ENCODE data around the gene CD48. TPM values are rescaled to one million over a fixed set of nuclear protein-coding genes. Genes with fewer than 3 reads are reported as not detected.
"Not testable (repeated sequence)": the region's sequence is repeated elsewhere in the genome, so short reads cannot be mapped to it uniquely, and the experiment has no call there.

CD48 gene
- polyA plus RNA-seq, 4 donors = 0.66 to 2.6 (median 1.5) TPM

GRCh38 chr1:160658162-160658813, 53.3 kb downstream of the CD48 start:
- DNase-seq (ENCODE audit: low read depth in 4 of 4, low spot score in 2 of 4) = no peak

DNA sequence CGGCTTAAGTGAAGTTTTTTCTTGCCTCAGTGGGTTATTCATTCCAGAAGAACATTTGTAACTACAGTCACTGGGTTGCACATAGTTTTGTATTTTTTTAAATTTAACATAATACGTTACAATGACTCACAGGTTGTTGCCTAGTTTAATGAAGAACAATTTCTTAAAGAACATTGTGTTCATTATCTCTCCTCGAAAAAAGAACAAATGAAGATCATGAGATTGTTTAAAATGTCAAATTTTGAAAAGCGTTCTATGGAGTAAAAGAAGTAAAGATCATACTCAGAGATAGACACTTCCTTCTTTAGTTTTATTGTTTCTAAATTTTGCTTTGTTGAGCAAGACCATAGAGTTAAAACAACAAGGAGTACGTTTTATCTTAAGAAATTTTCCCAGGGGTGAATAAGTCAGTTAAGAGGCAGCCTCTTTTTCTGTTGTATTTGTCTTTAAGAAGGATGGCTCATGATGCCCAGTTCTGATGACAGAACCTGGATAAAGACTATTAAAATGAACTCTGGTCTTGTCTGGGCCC, 54.3 kb downstream of the CD48 start:
- no peak for DNase-seq (ENCODE audit: low read depth in 4 of 4, low spot score in 2 of 4)

- no peak for DNase-seq (ENCODE audit: low read depth in 4 of 4, low spot score in 2 of 4)
Measured at GRCh38 chr1:160656737-160657136, 54.9 kb downstream of the CD48 start.

GRCh38 chr1:160653620-160654016, 58.0 kb downstream of the CD48 start:
- DNase-seq (ENCODE audit: low read depth in 4 of 4, low spot score in 2 of 4) = no peak

- no peak for DNase-seq (ENCODE audit: low read depth in 4 of 4, low spot score in 2 of 4)
Measured at GRCh38 chr1:160652924-160653619, 58.5 kb downstream of the CD48 start.

DNA sequence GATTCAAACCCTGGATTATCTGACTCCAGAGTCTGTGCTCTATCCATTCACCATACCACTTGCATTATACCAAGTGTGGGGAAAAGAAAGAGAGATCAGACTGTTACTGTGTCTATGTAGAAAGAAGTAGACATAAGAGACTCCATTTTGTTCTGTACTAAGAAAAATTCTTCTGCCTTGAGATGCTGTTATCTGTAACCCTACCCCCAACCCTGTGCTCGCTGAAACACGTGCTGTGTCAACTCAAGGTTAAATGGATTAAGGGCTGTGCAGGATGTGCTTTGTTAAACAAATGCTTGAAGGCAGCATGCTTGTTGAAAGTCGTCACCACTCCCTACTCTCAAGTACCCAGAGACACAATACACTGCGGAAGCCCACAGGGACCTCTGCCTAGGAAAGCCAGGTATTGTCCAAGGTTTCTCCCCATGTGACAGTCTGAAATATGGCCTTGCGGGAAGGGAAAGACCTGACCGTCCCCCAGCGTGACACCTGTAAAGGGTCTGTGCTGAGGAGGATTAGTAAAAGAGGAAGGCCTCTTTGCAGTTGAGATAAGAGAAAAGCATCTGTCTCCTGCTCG, 59.5 kb downstream of the CD48 start:
- not testable (repeated sequence) for DNase-seq (ENCODE audit: low read depth in 4 of 4, low spot score in 2 of 4)

GRCh38 chr1:160651433-160652064, 60.1 kb downstream of the CD48 start:
- DNase-seq (ENCODE audit: low read depth in 4 of 4, low spot score in 2 of 4) = no peak

GRCh38 chr1:160647329-160647720, 64.3 kb downstream of the CD48 start:
- DNase-seq (ENCODE audit: low read depth in 4 of 4, low spot score in 2 of 4) = no peak

- no peak for DNase-seq (ENCODE audit: low read depth in 4 of 4, low spot score in 2 of 4)
Measured at GRCh38 chr1:160646711-160647328, 64.8 kb downstream of the CD48 start, which contains the start of gene SLAMF1. SLAMF1 (minus strand) TSS chr1:160647044; CDS start chr1:160646945, 99 bp downstream.

DNA sequence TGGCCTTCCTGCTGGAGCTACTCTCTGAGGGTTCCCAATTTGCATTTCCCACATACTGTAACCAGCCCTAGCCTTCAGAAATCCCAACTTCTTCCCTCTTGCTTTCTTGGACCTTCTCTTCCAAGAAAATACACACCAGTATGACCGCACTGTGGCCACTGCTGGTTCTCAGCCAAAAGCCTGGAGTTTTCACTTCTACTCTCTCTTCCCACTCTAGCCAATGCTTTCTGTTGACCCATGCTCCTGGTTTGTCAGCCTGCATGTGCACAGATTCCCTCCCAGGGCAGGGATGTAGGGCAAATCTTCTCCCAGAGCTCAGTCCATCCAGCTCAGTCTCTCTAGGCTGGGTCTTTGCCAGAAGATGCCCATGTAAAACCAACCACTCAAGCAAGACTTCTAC, 65.4 kb downstream of the CD48 start:
- no peak for DNase-seq (ENCODE audit: low read depth in 4 of 4, low spot score in 2 of 4)

DNA sequence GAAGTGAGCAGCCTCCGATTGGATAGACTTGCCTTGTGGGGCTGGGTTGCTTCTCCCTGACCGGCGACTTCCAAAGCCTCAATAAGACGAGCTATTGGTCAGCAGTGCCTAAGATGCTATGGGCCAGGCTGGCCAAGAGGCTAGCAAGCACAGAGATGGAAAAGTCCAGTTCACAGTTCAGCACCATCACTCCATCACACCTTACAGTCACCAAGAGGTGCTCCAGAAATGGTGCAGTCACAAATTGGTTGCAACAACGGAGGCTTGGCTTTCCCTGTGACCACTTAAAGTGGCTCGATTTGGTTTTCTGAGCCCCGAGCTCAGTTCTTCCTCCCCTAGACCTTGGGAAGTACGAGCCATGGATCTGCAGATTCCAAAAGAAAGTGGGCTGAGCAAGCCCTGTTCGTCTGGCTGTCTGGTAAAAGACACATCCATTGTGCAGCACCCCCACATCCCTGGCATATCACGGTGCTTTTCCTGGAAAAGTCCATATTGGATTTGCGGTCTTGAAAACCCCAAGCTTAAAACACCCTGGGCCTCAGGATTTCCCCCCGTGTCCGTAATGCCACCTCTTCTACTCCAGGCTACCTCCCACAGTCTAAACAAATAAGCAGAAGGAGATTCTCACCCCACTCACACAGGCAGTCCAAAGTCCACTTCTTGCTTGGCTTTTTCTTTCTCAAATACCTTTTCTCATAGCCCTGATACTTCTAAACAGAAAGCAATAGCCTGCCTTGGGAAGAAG, 66.1 kb downstream of the CD48 start:
- no peak for DNase-seq (ENCODE audit: low read depth in 4 of 4, low spot score in 2 of 4)

GRCh38 chr1:160644399-160644798, 67.2 kb downstream of the CD48 start:
- DNase-seq (ENCODE audit: low read depth in 4 of 4, low spot score in 2 of 4) = no peak

GRCh38 chr1:160643138-160643537, 68.5 kb downstream of the CD48 start:
- no peak for DNase-seq (ENCODE audit: low read depth in 4 of 4, low spot score in 2 of 4)

DNA sequence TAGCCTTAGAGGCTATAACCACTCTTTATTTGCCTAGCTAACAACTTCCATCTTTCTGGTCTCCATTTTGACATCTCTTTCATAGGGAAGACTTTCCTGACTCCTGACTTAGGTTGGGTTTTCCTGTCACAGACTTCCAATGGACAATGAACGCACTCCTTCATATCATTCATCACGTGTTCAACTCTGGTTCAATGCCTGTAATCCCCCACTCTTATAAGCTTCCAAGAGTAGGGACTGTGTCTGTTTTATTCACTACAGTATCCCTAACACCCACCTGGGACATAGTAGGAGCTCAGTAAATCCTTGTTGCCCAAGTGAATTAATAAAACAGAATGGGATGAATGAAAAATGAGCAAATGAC, 69.4 kb downstream of the CD48 start:
- no peak for DNase-seq (ENCODE audit: low read depth in 4 of 4, low spot score in 2 of 4)

- no peak for DNase-seq (ENCODE audit: low read depth in 4 of 4, low spot score in 2 of 4)
Measured at GRCh38 chr1:160641323-160642280, 70.0 kb downstream of the CD48 start.

DNA sequence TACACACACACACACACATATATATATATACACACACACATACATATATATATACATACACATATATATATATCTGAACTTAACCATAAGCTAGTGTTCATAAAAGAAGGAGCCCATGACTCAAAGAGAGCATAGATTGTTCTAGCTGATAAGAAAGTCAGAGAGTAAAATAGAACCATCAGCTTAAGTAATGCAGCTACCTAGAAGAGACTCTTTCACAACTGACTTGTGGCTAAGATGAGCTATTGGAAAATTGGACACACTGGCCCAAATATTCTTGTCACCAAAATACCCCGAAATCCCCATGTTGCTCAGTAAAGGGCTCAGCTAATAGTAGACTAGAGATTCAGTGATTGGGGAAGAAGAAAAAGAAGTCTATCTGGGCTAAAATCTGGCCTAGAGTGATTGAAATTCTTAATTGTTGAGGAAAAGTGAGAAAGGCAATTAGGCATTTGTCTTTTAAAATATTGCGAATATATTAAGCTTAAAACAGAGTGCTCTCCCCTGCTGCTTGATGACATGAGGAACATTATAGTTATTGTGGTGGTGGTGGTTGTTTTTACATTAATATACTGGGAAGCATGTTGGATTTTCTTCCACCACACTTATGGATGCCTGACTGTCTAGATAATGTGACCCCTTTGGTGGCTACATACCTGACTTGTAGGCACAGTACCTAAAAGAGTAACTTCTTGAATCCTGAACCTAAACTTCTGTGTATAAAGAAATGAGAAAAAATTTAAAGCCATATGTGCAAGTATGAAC, 71.1 kb downstream of the CD48 start:
- no peak for DNase-seq (ENCODE audit: low read depth in 4 of 4, low spot score in 2 of 4)

- DNase-seq (ENCODE audit: low read depth in 4 of 4, low spot score in 2 of 4) = no peak
Measured at GRCh38 chr1:160639652-160640051, 72.0 kb downstream of the CD48 start.

DNA sequence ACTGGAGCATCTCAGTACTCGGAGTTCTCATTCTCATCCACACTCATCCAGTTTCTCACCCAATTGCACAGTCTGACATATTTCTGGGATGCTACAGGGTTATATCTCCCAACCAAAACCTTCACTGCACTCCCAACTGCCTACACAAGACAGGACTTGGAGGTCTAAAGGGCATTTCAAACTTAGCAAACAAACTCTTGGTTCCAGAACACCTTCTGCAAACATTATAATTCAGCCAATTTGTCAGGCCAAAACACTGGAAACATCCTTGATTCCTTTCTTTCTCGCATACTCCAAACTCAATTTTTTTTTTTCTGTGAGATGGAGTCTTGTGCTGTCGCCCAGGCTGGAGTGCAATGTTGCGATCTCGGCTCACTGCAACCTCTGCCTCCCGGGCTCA, 72.7 kb downstream of the CD48 start:
- no peak for DNase-seq (ENCODE audit: low read depth in 4 of 4, low spot score in 2 of 4)
